Gastrocnemius medialis (tissue), 4 donors: Measurements from ENCODE around the gene CFAP69. TPM values are rescaled to one million over a fixed set of nuclear protein-coding genes. Genes with fewer than 3 reads are reported as not detected.

ENCODE experiments used
- ATAC-seq, 2 donors: fragments of 150-250 bp; one replicate each; pipeline ENCODE4 v1.9.1; 2016
- DNase-seq, 2 donors: peaks; one replicate each; pipeline ENCODE4 v3.0.0-alpha.2; 2019
- H3K27ac ChIP-seq, 4 donors: fragments of 200-600 bp; sonication (generic); 1 replicate in 1 of 4; 2 replicates in 3 of 4; pipeline ENCODE4 v1.5.1; 2016 to 2018; ENCODE audit warnings: mild to moderate bottlenecking in 2 of 4, moderate library complexity in 1 of 4
- H3K27me3 ChIP-seq, 3 donors: fragments of 200-600 bp; sonication (generic) in 2 of 3; 1 replicate in 1 of 3; 2 replicates in 2 of 3; pipeline versions ENCODE4 v1.5.1 to v1.6.0; 2016 to 2019; ENCODE audit warnings: mild to moderate bottlenecking in 1 of 3, moderate library complexity in 1 of 3
- H3K36me3 ChIP-seq, 2 donors: fragments of 200-600 bp; sonication (generic) in 1 of 2; one replicate each; pipeline ENCODE4 v1.5.1; 2017 to 2018
- H3K4me1 ChIP-seq, 2 donors: fragments of 200-600 bp; sonication (generic) in 1 of 2; one replicate each; pipeline ENCODE4 v1.5.1; 2016 to 2017; ENCODE audit warnings: mild to moderate bottlenecking in 2 of 2
- H3K4me3 ChIP-seq, 4 donors: fragments of 200-600 bp; sonication (generic) in 3 of 4; 1 replicate in 1 of 4; 2 replicates in 3 of 4; pipeline ENCODE4 v1.5.1; 2016 to 2019; ENCODE audit warnings: mild to moderate bottlenecking in 2 of 4
- H3K9me3 ChIP-seq, 3 donors: fragments of 200-600 bp; sonication (generic) in 2 of 3; 1 replicate in 1 of 3; 2 replicates in 2 of 3; pipeline ENCODE4 v1.5.1; 2016 to 2019
- POLR2A ChIP-seq, 2 donors: fragments of 450-650 bp; IDR thresholded peaks; one replicate each; pipeline ENCODE4 v1.6.1; 2017; ENCODE audit warnings: antibody characterized with exemption in 2 of 2, mild to moderate bottlenecking in 2 of 2, moderate library complexity in 2 of 2
- in situ Hi-C, 4 donors: fragments of 200-750 bp; cut with MboI; loops; one replicate each; pipeline versions ENCODE4 v1.15.0 to v1.8.0; 2017; ENCODE audit warnings: low sequenced_read_pairs in 4 of 4
- intact Hi-C: fragments of 100-400 bp; cut with DNase I; formaldehyde crosslinking; loops from one replicate; pipeline ENCODE4 v1.15.1; 2023; ENCODE audit warnings: low total_unique reads
- total RNA-seq, 4 donors: library from RNA; depleted of rRNA; stranded (reverse); fragments of >200 nt; gene quantifications; one replicate each; pipeline versions ENCODE4 v1.1.0 to v1.2.3, GENCODE V29; 2016
- TF ChIP-seq, protein P1 (sequence below), 5 experiments: fragments of 450-650 bp in 3 of 5; fragments of 200-600 bp in 2 of 5; sonication (generic) in 2 of 5; IDR thresholded peaks in 4 of 5; conservative IDR thresholded peaks in 1 of 5; 1 replicate in 4 of 5; 2 replicates in 1 of 5; pipeline ENCODE4 v1.5.1; 2016 to 2019; ENCODE audit warnings: antibody characterized with exemption in 5 of 5, mild to moderate bottlenecking in 3 of 5, moderate library complexity in 3 of 5

CFAP69 gene
- total RNA-seq, 4 donors from 2014 or later: 0.62 to 4.9 (median 1.6) TPM; not detected in 1

DNA sequence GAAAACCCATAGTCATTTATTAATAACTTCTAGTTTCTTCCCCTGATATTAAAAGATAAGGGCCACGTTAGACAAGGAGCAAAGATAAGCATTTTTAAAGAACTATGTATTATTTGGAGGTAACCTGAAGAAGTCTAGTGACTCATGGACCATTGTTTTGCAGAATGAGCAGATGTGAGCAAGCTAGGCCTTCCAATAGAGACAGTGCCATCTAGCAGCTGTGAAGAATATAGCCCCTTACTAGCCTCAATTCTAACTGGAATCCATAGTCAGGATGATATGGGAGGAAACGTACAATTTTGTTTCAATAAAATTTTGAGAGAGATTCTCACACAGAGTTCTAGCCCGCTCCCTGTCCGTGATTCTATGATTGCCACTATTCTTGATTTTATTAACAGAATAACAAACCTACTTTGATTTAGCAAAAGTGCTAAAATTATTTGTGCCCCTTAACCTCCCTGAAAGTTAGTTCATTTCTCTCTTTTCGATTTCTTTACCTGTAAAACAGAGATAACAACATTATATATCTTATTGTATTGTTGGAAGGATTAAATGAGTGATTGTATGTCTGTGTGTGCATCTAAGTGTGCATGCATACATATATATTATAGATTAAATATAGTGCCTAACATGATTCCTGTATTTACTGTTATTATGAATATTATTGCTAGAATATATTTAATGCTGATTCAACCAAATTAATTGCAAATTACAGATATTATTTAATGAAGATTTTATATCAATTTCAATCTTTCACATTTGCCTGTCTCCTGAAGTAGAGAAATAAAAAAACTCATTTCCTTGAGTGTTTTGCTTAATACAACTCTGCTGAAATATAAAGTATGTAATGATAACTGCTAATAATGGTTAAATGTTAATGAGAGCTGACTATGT is 53.4 kb downstream of the CFAP69 start:
- Histone ChIP-seq H3K4me3 (no peak overlapping the region), H3K36me3 (no peaks in the 10 kb centered on the region), H3K9me3 (no peaks in the 10 kb centered on the region), H3K4me1 (no peaks in the 10 kb centered on the region), H3K27ac (no peak overlapping the region), H3K27me3 (no peaks in the 10 kb centered on the region)
- ATAC-seq: no peak
- TF ChIP-seq, protein P1, sequence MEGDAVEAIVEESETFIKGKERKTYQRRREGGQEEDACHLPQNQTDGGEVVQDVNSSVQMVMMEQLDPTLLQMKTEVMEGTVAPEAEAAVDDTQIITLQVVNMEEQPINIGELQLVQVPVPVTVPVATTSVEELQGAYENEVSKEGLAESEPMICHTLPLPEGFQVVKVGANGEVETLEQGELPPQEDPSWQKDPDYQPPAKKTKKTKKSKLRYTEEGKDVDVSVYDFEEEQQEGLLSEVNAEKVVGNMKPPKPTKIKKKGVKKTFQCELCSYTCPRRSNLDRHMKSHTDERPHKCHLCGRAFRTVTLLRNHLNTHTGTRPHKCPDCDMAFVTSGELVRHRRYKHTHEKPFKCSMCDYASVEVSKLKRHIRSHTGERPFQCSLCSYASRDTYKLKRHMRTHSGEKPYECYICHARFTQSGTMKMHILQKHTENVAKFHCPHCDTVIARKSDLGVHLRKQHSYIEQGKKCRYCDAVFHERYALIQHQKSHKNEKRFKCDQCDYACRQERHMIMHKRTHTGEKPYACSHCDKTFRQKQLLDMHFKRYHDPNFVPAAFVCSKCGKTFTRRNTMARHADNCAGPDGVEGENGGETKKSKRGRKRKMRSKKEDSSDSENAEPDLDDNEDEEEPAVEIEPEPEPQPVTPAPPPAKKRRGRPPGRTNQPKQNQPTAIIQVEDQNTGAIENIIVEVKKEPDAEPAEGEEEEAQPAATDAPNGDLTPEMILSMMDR (IDR thresholded peaks at IDR 0.05 in 4 of 5, conservative IDR thresholded peaks at IDR 0.05 in 1 of 5): no peak
- TF ChIP-seq POLR2A (IDR thresholded peaks at IDR 0.05): no peak
- intact Hi-C loops (no loop called here), in situ Hi-C loops (no loop called here)
- DNase-seq: no peak

DNA sequence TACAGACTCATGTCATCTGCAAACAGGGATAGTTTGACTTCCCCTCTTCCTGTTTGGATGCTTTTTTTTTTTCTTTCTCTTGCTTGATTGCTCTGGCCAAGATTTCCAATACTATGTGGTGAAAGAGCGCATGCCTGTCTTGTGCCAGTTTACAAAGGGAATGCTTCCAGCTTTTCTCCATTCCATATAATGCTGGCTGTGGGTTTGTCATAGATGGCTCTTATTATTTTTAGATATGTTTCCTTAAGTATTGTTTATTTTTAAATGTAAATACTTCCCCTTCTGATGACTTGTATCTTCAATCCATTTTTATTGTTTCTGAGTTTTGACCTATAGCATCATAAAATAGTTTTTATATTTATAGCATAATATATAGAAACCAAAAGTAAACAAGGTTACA is 58.3 kb downstream of the CFAP69 start:
- in situ Hi-C loops: no loop called here
- no peak overlapping the region for H3K27ac ChIP-seq
- H3K36me3 ChIP-seq: no peaks in the 10 kb centered on the region
- H3K9me3 ChIP-seq: no peaks in the 10 kb centered on the region
- ATAC-seq: no peak
- intact Hi-C loops: no loop called here
- TF ChIP-seq POLR2A (IDR thresholded peaks at IDR 0.05): no peak
- TF ChIP-seq, protein P1 (IDR thresholded peaks at IDR 0.05 in 4 of 5, conservative IDR thresholded peaks at IDR 0.05 in 1 of 5): no peak
- H3K4me1 ChIP-seq: no peaks in the 10 kb centered on the region
- no peak for DNase-seq
- no peak overlapping the region for H3K4me3 ChIP-seq
- no peaks in the 10 kb centered on the region for H3K27me3 ChIP-seq

DNA sequence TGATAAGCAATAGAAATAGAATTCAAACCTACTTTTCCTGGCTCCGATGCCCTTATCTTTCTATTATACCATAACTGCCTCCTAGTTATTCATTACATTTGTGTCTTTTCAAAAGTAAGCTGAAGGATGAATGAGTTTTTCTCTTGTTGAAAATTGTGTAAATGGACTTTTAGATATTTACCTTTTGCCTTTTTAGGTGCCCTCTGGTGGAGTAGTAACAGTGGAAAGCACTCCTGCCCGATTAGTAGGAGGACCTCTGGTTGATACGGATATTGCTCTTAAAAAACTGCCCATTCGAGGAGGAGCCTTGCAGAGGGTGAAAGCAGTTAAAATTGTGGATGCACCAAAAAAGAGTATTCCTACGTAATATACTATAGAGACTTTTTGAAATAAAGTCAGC is 64.9 kb downstream of the CFAP69 start:
- no peaks in the 10 kb centered on the region for H3K36me3 ChIP-seq

DNA sequence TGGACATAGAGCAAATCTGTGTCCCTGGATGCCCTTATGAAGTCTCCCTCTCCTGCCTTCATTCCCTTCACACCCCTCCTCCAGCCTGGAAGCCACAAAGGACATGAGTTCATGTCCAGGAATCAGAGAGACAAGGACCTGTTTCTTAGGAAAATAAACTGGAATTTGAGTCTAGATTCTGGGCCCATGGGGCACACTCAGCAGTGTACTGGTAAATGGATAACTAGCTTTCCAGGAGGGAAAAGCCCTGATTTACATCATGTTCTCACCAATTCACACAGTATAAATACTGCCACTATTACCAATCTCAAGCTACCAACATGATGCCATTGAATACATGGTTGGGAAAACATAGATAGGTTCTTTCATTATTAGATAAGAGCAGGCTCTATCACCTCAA is 66.2 kb downstream of the CFAP69 start:
- intact Hi-C loops (loop anchor here (5.0 kb wide), 1 partner anchor 116 kb away; no protein-coding TSS in a partner anchor), in situ Hi-C loops (no loop called here)
- H3K27ac ChIP-seq: no peak overlapping the region
- no peak for TF ChIP-seq POLR2A (IDR thresholded peaks at IDR 0.05)
- TF ChIP-seq, protein P1 (IDR thresholded peaks at IDR 0.05 in 4 of 5, conservative IDR thresholded peaks at IDR 0.05 in 1 of 5): no peak
- no peaks in the 10 kb centered on the region for H3K36me3 ChIP-seq
- no peaks in the 10 kb centered on the region for H3K4me1 ChIP-seq
- H3K27me3 ChIP-seq: no peaks in the 10 kb centered on the region
- DNase-seq (no peak), ATAC-seq (no peak)
- H3K9me3 ChIP-seq: no peaks in the 10 kb centered on the region
- no peak overlapping the region for H3K4me3 ChIP-seq

More for the DNA sequence above, 64.9 kb downstream of the CFAP69 start:
- Histone ChIP-seq H3K27me3 (no peaks in the 10 kb centered on the region), H3K27ac (no peak overlapping the region), H3K9me3 (no peaks in the 10 kb centered on the region), H3K4me3 (no peak overlapping the region), H3K4me1 (no peaks in the 10 kb centered on the region)
- ATAC-seq: no peak
- in situ Hi-C loops (no loop called here), intact Hi-C loops (loop anchor here (5.0 kb wide), 1 partner anchor 117 kb away; no protein-coding TSS in a partner anchor)
- DNase-seq: no peak
- no peak for TF ChIP-seq POLR2A (IDR thresholded peaks at IDR 0.05)
- TF ChIP-seq, protein P1 (IDR thresholded peaks at IDR 0.05 in 4 of 5, conservative IDR thresholded peaks at IDR 0.05 in 1 of 5): no peak
